Adrenal gland (tissue), 5 donors: ENCODE data around the gene NRDC.

Source experiments
- CTCF ChIP-seq, 6 experiments: fragments of 450-650 bp in 4 of 6; fragments of 200-600 bp in 2 of 6; sonication (generic) in 1 of 6; IDR thresholded peaks; 1 replicate in 5 of 6; 2 replicates in 1 of 6; pipeline versions ENCODE4 v1.5.1 to v1.8.0; 2016 to 2021; ENCODE audit warnings: antibody characterized with exemption in 6 of 6, mild to moderate bottlenecking in 2 of 6, moderate library complexity in 1 of 6
- POLR2A ChIP-seq, 2 donors: fragments of 450-650 bp; IDR thresholded peaks; one replicate each; pipeline ENCODE4 v1.6.1; 2017; ENCODE audit warnings: antibody characterized with exemption in 2 of 2, mild to moderate bottlenecking in 2 of 2, moderate library complexity in 1 of 2
- donor health status: DM: no; HTN: no; CAD: no.

GRCh38 chr1:51861669-51862068 lies 16.9 kb downstream of the NRDC start:
- TF ChIP-seq POLR2A (IDR thresholded peaks at IDR 0.05) (no peak), CTCF (IDR thresholded peaks at IDR 0.05) (no peak)
